Activated B cell treated with CpG ODN at 0.5 μM for 24 hours (primary cell): ENCODE data around the gene DNAI4. TPM values are rescaled to one million over a fixed set of nuclear protein-coding genes. Genes with fewer than 3 reads are reported as not detected.
"Not testable (repeated sequence)": the region's sequence is repeated elsewhere in the genome, so short reads cannot be mapped to it uniquely, and the experiment has no call there.

Experiments
- ATAC-seq: fragments of 200-7000 bp; cut with Tn5 transposase; one replicate; pipeline ENCODE4 v1.10.0; 2021; ENCODE audit warnings: low read depth, mild to moderate bottlenecking, moderate library complexity
- CTCF ChIA-PET: fragments of 350-600 bp; sonication (Branson Sonifier 250); formaldehyde crosslinking; loops from one replicate; lab custom pipeline; 2021; ENCODE audit warnings: antibody characterized with exemption; lab: Charles Lee
- POLR2A ChIA-PET: fragments of 350-600 bp; sonication (Branson Sonifier 250); formaldehyde crosslinking; loops from one replicate; lab custom pipeline; 2021; ENCODE audit warnings: antibody characterized with exemption; lab: Charles Lee
- DNase-seq: peaks from one replicate; pipeline ENCODE4 v3.0.0; 2022
- H3K27ac Mint-ChIP-seq: one replicate; pipeline ENCODE4 v1.8.0; 2020; ENCODE audit warnings: mixed read lengths
- H3K27me3 Mint-ChIP-seq: one replicate; pipeline ENCODE4 v1.8.0; 2021; ENCODE audit warnings: mixed read lengths
- H3K36me3 Mint-ChIP-seq: one replicate; pipeline ENCODE4 v1.8.0; 2021; ENCODE audit warnings: low read depth, mixed read lengths
- H3K4me1 Mint-ChIP-seq: one replicate; pipeline ENCODE4 v1.8.0; 2021; ENCODE audit warnings: mixed read lengths
- H3K4me3 Mint-ChIP-seq: one replicate; pipeline ENCODE4 v1.8.0; 2020; ENCODE audit warnings: mild to moderate bottlenecking, mixed read lengths
- H3K9me3 Mint-ChIP-seq: one replicate; pipeline ENCODE4 v1.8.0; 2020; ENCODE audit warnings: mixed read lengths
- CTCF ChIP-seq: fragments of 200-600 bp; IDR thresholded peaks from one replicate; pipeline ENCODE4 v1.8.0; 2022; ENCODE audit warnings: antibody characterized with exemption, mild to moderate bottlenecking
- intact Hi-C: fragments of 100-400 bp; cut with micrococcal nuclease; formaldehyde crosslinking; loops from one replicate; pipeline ENCODE4 v1.15.1; 2024
- total RNA-seq: library from RNA; stranded (reverse); gene quantifications from 2 replicates; pipeline ENCODE4 v1.2.3, GENCODE V29; 2022

Gene DNAI4
- total RNA-seq, 1 donor from 2014 or later = 0.75 TPM

GRCh38 chr1:66916320-66916719 is 8.3 kb downstream of the DNAI4 start:
- Mint-ChIP-seq H3K9me3 (peaks cover 3% of the 10 kb centered on the region), H3K4me3 (no peak overlapping the region), H3K27me3 (peaks cover 2% of the 10 kb centered on the region), H3K4me1 (no peaks in the 10 kb centered on the region), H3K36me3 (peaks cover 5% of the 10 kb centered on the region), H3K27ac (no peak overlapping the region)
- ChIA-PET CTCF (no interaction called here), POLR2A (no interaction called here)
- intact Hi-C loops = no loop called here
- DNase-seq (no peak), ATAC-seq (no peak)
- no peak for TF ChIP-seq CTCF

- H3K9me3 Mint-ChIP-seq, POLR2A ChIA-PET, ATAC-seq, H3K27ac Mint-ChIP-seq, CTCF ChIA-PET, DNase-seq, H3K4me3 Mint-ChIP-seq, H3K36me3 Mint-ChIP-seq, intact Hi-C loops, H3K27me3 Mint-ChIP-seq, H3K4me1 Mint-ChIP-seq: not testable (repeated sequence)
Observed at GRCh38 chr1:66915203-66915602, 9.5 kb downstream of the DNAI4 start.

- H3K4me1 Mint-ChIP-seq = no peaks in the 10 kb centered on the region
- ATAC-seq (no peak), DNase-seq (no peak)
- POLR2A ChIA-PET = no interaction called here
- intact Hi-C loops = no loop called here
- H3K9me3 Mint-ChIP-seq = peaks cover 3% of the 10 kb centered on the region
- no peak overlapping the region for H3K27ac Mint-ChIP-seq
- H3K36me3 Mint-ChIP-seq = no peaks in the 10 kb centered on the region
- H3K4me3 Mint-ChIP-seq = no peak overlapping the region
- CTCF ChIA-PET = no interaction called here
- TF ChIP-seq CTCF = no peak
- H3K27me3 Mint-ChIP-seq = peaks cover 1% of the 10 kb centered on the region
Observed at GRCh38 chr1:66893712-66894111, 30.9 kb downstream of the DNAI4 start.

GRCh38 chr1:66890621-66891020 is 34.0 kb downstream of the DNAI4 start:
- H3K27me3 Mint-ChIP-seq = peaks cover 1% of the 10 kb centered on the region
- ChIA-PET CTCF (no interaction called here), POLR2A (no interaction called here)
- no peaks in the 10 kb centered on the region for H3K4me1 Mint-ChIP-seq
- no peak overlapping the region for H3K27ac Mint-ChIP-seq
- H3K4me3 Mint-ChIP-seq = no peak overlapping the region
- ATAC-seq = no peak
- DNase-seq = no peak
- intact Hi-C loops = no loop called here
- H3K9me3 Mint-ChIP-seq = peaks cover 3% of the 10 kb centered on the region
- TF ChIP-seq CTCF = no peak
- H3K36me3 Mint-ChIP-seq = no peaks in the 10 kb centered on the region

GRCh38 chr1:66889030-66889429 is 35.6 kb downstream of the DNAI4 start:
- H3K27me3 Mint-ChIP-seq = no peaks in the 10 kb centered on the region
- ATAC-seq (no peak), DNase-seq (no peak)
- ChIA-PET CTCF (no interaction called here), POLR2A (no interaction called here)
- intact Hi-C loops = no loop called here
- no peak overlapping the region for H3K27ac Mint-ChIP-seq
- peaks cover 3% of the 10 kb centered on the region for H3K9me3 Mint-ChIP-seq
- no peaks in the 10 kb centered on the region for H3K36me3 Mint-ChIP-seq
- H3K4me1 Mint-ChIP-seq = no peaks in the 10 kb centered on the region
- no peak for TF ChIP-seq CTCF
- H3K4me3 Mint-ChIP-seq = no peak overlapping the region

- no peak for TF ChIP-seq CTCF
- Mint-ChIP-seq H3K4me3 (no peak overlapping the region), H3K4me1 (no peaks in the 10 kb centered on the region), H3K27me3 (no peaks in the 10 kb centered on the region), H3K9me3 (peaks cover 13% of the 10 kb centered on the region), H3K36me3 (no peaks in the 10 kb centered on the region), H3K27ac (no peak overlapping the region)
- intact Hi-C loops = no loop called here
- DNase-seq (no peak), ATAC-seq (no peak)
- ChIA-PET CTCF (no interaction called here), POLR2A (no interaction called here)
Observed at GRCh38 chr1:66876664-66877063, 48.0 kb downstream of the DNAI4 start.
